IMR-90 (cell line): Measurements from ENCODE around the gene ATP8B2. TPM values are rescaled to one million over a fixed set of nuclear protein-coding genes. Genes with fewer than 3 reads are reported as not detected.

Experiments
- ATAC-seq: fragments of 200-7000 bp; cut with Tn5 transposase; 2 replicates; pipeline ENCODE4 v1.9.1; 2020; ENCODE audit warnings: low read depth, mild to moderate bottlenecking, moderate library complexity
- BruUV-seq: library from RNA; stranded (reverse); fragments of 400-500 nt; replicated peaks from 2 replicates; lab custom pipeline; 2021; lab: Mats Ljungman, UMichigan
- CTCF ChIA-PET: fragments of 300-600 bp; formaldehyde crosslinking; extraction: SDS; loops from one replicate; lab custom pipeline; 2021; ENCODE audit warnings: antibody characterized with exemption; lab: Yijun Ruan, JAX
- POLR2A ChIA-PET: fragments of 300-600 bp; sonication (Branson Sonifier 250); formaldehyde crosslinking; loops from one replicate; lab custom pipeline; 2022; ENCODE audit warnings: antibody characterized with exemption; ENCODE audit not compliant: unreplicated experiment; lab: Charles Lee
- DNase-seq: peaks from one replicate; pipeline ENCODE4 v3.0.0; 2013
- H2AFZ ChIP-seq: replicated peaks from 2 replicates; pipeline ENCODE3; 2013; ENCODE audit warnings: low read length, mild to moderate bottlenecking; ENCODE audit not compliant: poor library complexity
- H2AK5ac ChIP-seq: 2 replicates; pipeline ENCODE4 v1.6.1; 2013; ENCODE audit warnings: low read depth, low read length, inconsistent platforms
- H2AK9ac ChIP-seq: replicated peaks from 2 replicates; pipeline ENCODE3; 2013; ENCODE audit warnings: mild to moderate bottlenecking, low read depth, low read length, moderate library complexity; ENCODE audit not compliant: poor library complexity
- H2BK120ac ChIP-seq: 2 replicates; pipeline ENCODE4 v1.6.1; 2013; ENCODE audit warnings: low read depth, low read length, inconsistent platforms
- H2BK15ac ChIP-seq: 3 replicates; pipeline ENCODE4 v1.6.1; 2013; ENCODE audit warnings: low read depth, low read length, inconsistent platforms
- H2BK20ac ChIP-seq: 2 replicates; pipeline ENCODE4 v1.6.1; 2013; ENCODE audit warnings: low read depth, mild to moderate bottlenecking, inconsistent platforms, low read length, moderate library complexity
- H2BK5ac ChIP-seq: 2 replicates; pipeline ENCODE4 v1.6.1; 2013; ENCODE audit warnings: mild to moderate bottlenecking, low read depth, low read length, inconsistent platforms; ENCODE audit not compliant: poor library complexity, severe bottlenecking
- H3K14ac ChIP-seq: replicated peaks from 2 replicates; pipeline ENCODE4 v1.6.1; 2013; ENCODE audit warnings: low read depth, low read length, inconsistent platforms
- H3K18ac ChIP-seq: 2 replicates; pipeline ENCODE4 v1.6.1; 2013; ENCODE audit warnings: low read depth, low read length, control low read depth
- H3K23ac ChIP-seq: 2 replicates; pipeline ENCODE4 v1.6.1; 2013; ENCODE audit warnings: low read depth, low read length, inconsistent platforms
- H3K27ac ChIP-seq: 2 replicates; pipeline ENCODE4 v1.5.1; 2013; ENCODE audit warnings: mild to moderate bottlenecking, control low read depth, low read length; ENCODE audit not compliant: insufficient read depth
- H3K27me3 ChIP-seq: 2 replicates; pipeline ENCODE4 v1.6.1; 2013; ENCODE audit warnings: low read length; ENCODE audit not compliant: control insufficient read depth, insufficient read depth
- H3K36me3 ChIP-seq: 2 replicates; pipeline ENCODE4 v1.6.1; 2013; ENCODE audit warnings: low read length, mixed read lengths; ENCODE audit not compliant: control insufficient read depth, insufficient read depth
- H3K4ac ChIP-seq: 2 replicates; pipeline ENCODE4 v1.6.1; 2013; ENCODE audit warnings: low read depth, low read length, inconsistent platforms
- H3K4me1 ChIP-seq: 2 replicates; pipeline ENCODE4 v1.6.1; 2013; ENCODE audit warnings: low read length, mixed read lengths; ENCODE audit not compliant: control insufficient read depth, insufficient read depth
- H3K4me2 ChIP-seq: 2 replicates; pipeline ENCODE4 v1.6.1; 2013; ENCODE audit warnings: low read depth, mild to moderate bottlenecking, control low read depth, low read length, moderate library complexity
- H3K4me3 ChIP-seq: 2 replicates; pipeline ENCODE4 v1.5.1; 2013; ENCODE audit warnings: low read depth, mild to moderate bottlenecking, control low read depth, low read length, moderate library complexity; ENCODE audit not compliant: insufficient read depth
- H3K56ac ChIP-seq: 2 replicates; pipeline ENCODE4 v1.6.1; 2013; ENCODE audit warnings: low read length, inconsistent platforms; ENCODE audit not compliant: insufficient read depth; ENCODE audit errors: extremely low read depth
- H3K79me1 ChIP-seq, 2 experiments: 2 replicates each; pipeline ENCODE4 v1.6.1; 2013; ENCODE audit warnings: low read length in 2 of 2, inconsistent platforms in 1 of 2, low read depth in 1 of 2
- H3K9ac ChIP-seq: 2 replicates; pipeline ENCODE4 v1.6.1; 2013; ENCODE audit warnings: low read depth, low read length, control low read depth
- H3K9me1 ChIP-seq: 2 replicates; pipeline ENCODE4 v1.6.1; 2013; ENCODE audit warnings: low read length, inconsistent platforms; ENCODE audit not compliant: insufficient read depth
- H3K9me3 ChIP-seq: 2 replicates; pipeline ENCODE4 v1.6.1; 2013; ENCODE audit warnings: low read length; ENCODE audit not compliant: control insufficient read depth, insufficient read depth
- H4K20me1 ChIP-seq: 2 replicates; pipeline ENCODE4 v1.6.1; 2013; ENCODE audit warnings: low read length, inconsistent platforms; ENCODE audit not compliant: insufficient read depth
- H4K5ac ChIP-seq: 2 replicates; pipeline ENCODE4 v1.6.1; 2013; ENCODE audit warnings: mild to moderate bottlenecking, low read depth, low read length, control low read depth
- H4K8ac ChIP-seq, 2 experiments: 2 replicates each; pipeline ENCODE4 v1.6.1; 2013; ENCODE audit warnings: low read depth in 2 of 2, low read length in 2 of 2, control low read depth in 1 of 2, inconsistent platforms in 1 of 2
- H4K91ac ChIP-seq: 2 replicates; pipeline ENCODE4 v1.6.1; 2013; ENCODE audit warnings: low read depth, low read length, inconsistent platforms; ENCODE audit not compliant: insufficient read depth
- BHLHE40 ChIP-seq: fragments of 150-350 bp; IDR thresholded peaks from 2 replicates; pipeline ENCODE4 v1.6.1; 2016; ENCODE audit warnings: mild to moderate bottlenecking, low read depth, low read length
- CEBPB ChIP-seq: IDR thresholded peaks from 2 replicates; pipeline ENCODE4 v1.6.1; 2012; ENCODE audit warnings: low read depth, low read length, improper control_type of control experiment
- CHD1 ChIP-seq: IDR thresholded peaks from 2 replicates; pipeline ENCODE4 v1.6.1; 2012; ENCODE audit warnings: low read depth, low read length, improper control_type of control experiment
- ELK1 ChIP-seq: fragments of 150-350 bp; IDR thresholded peaks from 2 replicates; pipeline ENCODE4 v1.6.1; 2016; ENCODE audit warnings: low read depth, mild to moderate bottlenecking, low read length, moderate library complexity, borderline replicate concordance
- FOS ChIP-seq: fragments of 150-350 bp; IDR thresholded peaks from 2 replicates; pipeline ENCODE4 v1.6.1; 2016; ENCODE audit warnings: low read depth, low read length
- MAFK ChIP-seq: IDR thresholded peaks from 2 replicates; pipeline ENCODE4 v1.6.1; 2012; ENCODE audit warnings: low read depth, low read length, improper control_type of control experiment
- MAZ ChIP-seq: IDR thresholded peaks from 2 replicates; pipeline ENCODE4 v1.6.1; 2012; ENCODE audit warnings: low read depth, mild to moderate bottlenecking, low read length, improper control_type of control experiment, moderate library complexity, borderline replicate concordance
- MXI1 ChIP-seq: IDR thresholded peaks from 2 replicates; pipeline ENCODE4 v1.6.1; 2012; ENCODE audit warnings: low read depth, mild to moderate bottlenecking, low read length, moderate library complexity, borderline replicate concordance
- NFE2L2 ChIP-seq: fragments of 150-350 bp; IDR thresholded peaks from 2 replicates; pipeline ENCODE4 v1.6.1; 2016; ENCODE audit warnings: low read depth, mild to moderate bottlenecking, low read length
- POLR2A ChIP-seq: IDR thresholded peaks from 2 replicates; pipeline ENCODE4 v1.6.1; 2012; ENCODE audit warnings: mild to moderate bottlenecking, low read depth, low read length
- RAD21 ChIP-seq: IDR thresholded peaks from 2 replicates; pipeline ENCODE4 v1.6.1; 2012; ENCODE audit warnings: low read length, improper control_type of control experiment
- RCOR1 ChIP-seq: IDR thresholded peaks from 2 replicates; pipeline ENCODE4 v1.6.1; 2012; ENCODE audit warnings: mild to moderate bottlenecking, low read length, improper control_type of control experiment; ENCODE audit not compliant: insufficient replicate concordance
- RFX5 ChIP-seq: IDR thresholded peaks from 2 replicates; pipeline ENCODE4 v1.8.0; 2012; ENCODE audit warnings: low read depth, mild to moderate bottlenecking, low read length, moderate library complexity
- SMC3 ChIP-seq: fragments of 150-350 bp; IDR thresholded peaks from 2 replicates; pipeline ENCODE4 v1.6.1; 2016; ENCODE audit warnings: low read depth, mild to moderate bottlenecking, antibody characterized with exemption, low read length, moderate library complexity
- WGBS, 2 experiments: methylation state at CpG; one replicate each; pipeline versions ENCODE4 v1.1.5 to v1.1.7; 2013; ENCODE audit warnings: missing lambda C conversion rate in 2 of 2; ENCODE audit not compliant: insufficient read length in 1 of 2; ENCODE audit errors: extremely low coverage in 2 of 2; 5-methylcytosine and 5-hydroxymethylcytosine counted together
- dilution Hi-C: fragments of 300-500 bp; cut with HindIII; formaldehyde crosslinking; loops from one replicate; pipeline ENCODE4 v1.14.3; 2018; ENCODE audit warnings: low sequenced_read_pairs; ENCODE audit not compliant: unreplicated experiment
- in situ Hi-C: fragments of 300-500 bp; cut with MboI; formaldehyde crosslinking; loops from 3 replicates; pipeline ENCODE4 v1.14.3; 2019; ENCODE audit warnings: low sequenced_read_pairs, inconsistent platforms, mixed read lengths
- intact Hi-C: fragments of 100-400 bp; cut with micrococcal nuclease; formaldehyde crosslinking; loops from 2 replicates; pipeline ENCODE4 v1.10.0; 2022
- polyA plus RNA-seq, 3 experiments: library from polyadenylated mRNA; depleted of rRNA; stranded (reverse); fragments of >200 nt; gene quantifications; 2 replicates each; pipeline ENCODE4 v1.2.3, GENCODE V29; 2012; ENCODE audit warnings: low replicate concordance in 1 of 3
- total RNA-seq: library from RNA; depleted of rRNA; stranded (reverse); fragments of >200 nt; gene quantifications from 2 replicates; pipeline ENCODE4 v1.2.3, GENCODE V29; 2012
- TF ChIP-seq, protein P1 (sequence below): fragments of 150-350 bp; IDR thresholded peaks from 2 replicates; pipeline ENCODE4 v1.6.1; 2017; ENCODE audit warnings: mild to moderate bottlenecking, antibody characterized with exemption, low read length, low read depth
- TF ChIP-seq, protein P2 (sequence below): conservative IDR thresholded peaks from 2 replicates; pipeline ENCODE4 v1.5.1; 2012; ENCODE audit warnings: mild to moderate bottlenecking, low read depth, low read length, improper control_type of control experiment

ATP8B2 gene
- total and polyA plus RNA-seq, 2 of the 4 experiments (the other 2 are of a cell fraction), result 79.4 to 91.0 TPM

- H3K79me1 ChIP-seq, result no peaks in the 10 kb centered on the region
- H2AFZ ChIP-seq, result no peak overlapping the region
- peaks cover 5% of the 10 kb centered on the region for H3K9me3 ChIP-seq
- no peak for TF ChIP-seq FOS
- TF ChIP-seq SMC3, result no peak
- no peak for TF ChIP-seq MAFK
- TF ChIP-seq POLR2A, result no peak
- no peak for TF ChIP-seq RCOR1
- TF ChIP-seq, protein P1, sequence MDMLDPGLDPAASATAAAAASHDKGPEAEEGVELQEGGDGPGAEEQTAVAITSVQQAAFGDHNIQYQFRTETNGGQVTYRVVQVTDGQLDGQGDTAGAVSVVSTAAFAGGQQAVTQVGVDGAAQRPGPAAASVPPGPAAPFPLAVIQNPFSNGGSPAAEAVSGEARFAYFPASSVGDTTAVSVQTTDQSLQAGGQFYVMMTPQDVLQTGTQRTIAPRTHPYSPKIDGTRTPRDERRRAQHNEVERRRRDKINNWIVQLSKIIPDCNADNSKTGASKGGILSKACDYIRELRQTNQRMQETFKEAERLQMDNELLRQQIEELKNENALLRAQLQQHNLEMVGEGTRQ, result no peak
- no peak for TF ChIP-seq BHLHE40
- no peak for TF ChIP-seq RFX5
- no peak for TF ChIP-seq CEBPB
- no peak for TF ChIP-seq RAD21
- no peak for TF ChIP-seq CHD1
- TF ChIP-seq NFE2L2, result no peak
- TF ChIP-seq ELK1, result no peak
- TF ChIP-seq, protein P2, sequence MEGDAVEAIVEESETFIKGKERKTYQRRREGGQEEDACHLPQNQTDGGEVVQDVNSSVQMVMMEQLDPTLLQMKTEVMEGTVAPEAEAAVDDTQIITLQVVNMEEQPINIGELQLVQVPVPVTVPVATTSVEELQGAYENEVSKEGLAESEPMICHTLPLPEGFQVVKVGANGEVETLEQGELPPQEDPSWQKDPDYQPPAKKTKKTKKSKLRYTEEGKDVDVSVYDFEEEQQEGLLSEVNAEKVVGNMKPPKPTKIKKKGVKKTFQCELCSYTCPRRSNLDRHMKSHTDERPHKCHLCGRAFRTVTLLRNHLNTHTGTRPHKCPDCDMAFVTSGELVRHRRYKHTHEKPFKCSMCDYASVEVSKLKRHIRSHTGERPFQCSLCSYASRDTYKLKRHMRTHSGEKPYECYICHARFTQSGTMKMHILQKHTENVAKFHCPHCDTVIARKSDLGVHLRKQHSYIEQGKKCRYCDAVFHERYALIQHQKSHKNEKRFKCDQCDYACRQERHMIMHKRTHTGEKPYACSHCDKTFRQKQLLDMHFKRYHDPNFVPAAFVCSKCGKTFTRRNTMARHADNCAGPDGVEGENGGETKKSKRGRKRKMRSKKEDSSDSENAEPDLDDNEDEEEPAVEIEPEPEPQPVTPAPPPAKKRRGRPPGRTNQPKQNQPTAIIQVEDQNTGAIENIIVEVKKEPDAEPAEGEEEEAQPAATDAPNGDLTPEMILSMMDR, result no peak
- TF ChIP-seq MAZ, result no peak
- TF ChIP-seq MXI1, result no peak
- no peaks in the 10 kb centered on the region for H3K4me1 ChIP-seq
- intact Hi-C loops (no loop called here), in situ Hi-C loops (no loop called here), dilution Hi-C loops (no loop called here)
- H3K27me3 ChIP-seq, result peaks cover 6% of the 10 kb centered on the region
- no peak overlapping the region for H2BK5ac ChIP-seq
- DNase-seq, result no peak
- no peak overlapping the region for H3K23ac ChIP-seq
- H4K91ac ChIP-seq, result no peak overlapping the region
- H3K4me2 ChIP-seq, result no peak overlapping the region
- H2AK9ac ChIP-seq, result no peak overlapping the region
- H2BK120ac ChIP-seq, result no peak overlapping the region
- H2BK15ac ChIP-seq, result no peak overlapping the region
- POLR2A ChIA-PET, result no interaction called here
- H2BK20ac ChIP-seq, result no peak overlapping the region
- no peaks in the 10 kb centered on the region for H3K36me3 ChIP-seq
- H4K5ac ChIP-seq, result no peak overlapping the region
- no peak overlapping the region for H3K9ac ChIP-seq
- H4K8ac ChIP-seq, result no peak overlapping the region
- no peak overlapping the region for H3K27ac ChIP-seq
- no peaks in the 10 kb centered on the region for H4K20me1 ChIP-seq
- CTCF ChIA-PET, result no interaction called here
- no peak overlapping the region for H3K14ac ChIP-seq
- no peak overlapping the region for H3K4me3 ChIP-seq
- no peaks in the 10 kb centered on the region for H3K9me1 ChIP-seq
- no peak overlapping the region for H3K4ac ChIP-seq
- no peak overlapping the region for H3K18ac ChIP-seq
- no peak for ATAC-seq
- no TSS peak for BruUV-seq
- no peak overlapping the region for H3K56ac ChIP-seq
- no CpG with 5 or more reads among the region's 1 CpG for WGBS, 2 experiments
- no peak overlapping the region for H2AK5ac ChIP-seq
Observed at GRCh38 chr1:154316704-154317103, 8.6 kb upstream of the ATP8B2 start.
